Tibial artery (tissue), 4 donors: ENCODE data around the gene ALAS2.

Experiments
- DNase-seq, 2 donors: peaks; one replicate each; pipeline ENCODE4 v3.0.0-alpha.2; 2019
- H3K27ac ChIP-seq, 2 donors: fragments of 200-600 bp; sonication (generic) in 1 of 2; 1 replicate in 1 of 2; 2 replicates in 1 of 2; pipeline ENCODE4 v1.5.1; 2018 to 2019; ENCODE audit warnings: mild to moderate bottlenecking in 1 of 2
- H3K27me3 ChIP-seq, 2 donors: fragments of 200-600 bp; sonication (generic) in 1 of 2; one replicate each; pipeline versions ENCODE4 v1.5.1 to v1.6.0; 2016 to 2019
- H3K36me3 ChIP-seq, 3 donors: fragments of 200-600 bp; sonication (generic) in 2 of 3; one replicate each; pipeline ENCODE4 v1.5.1; 2016 to 2019; ENCODE audit warnings: mild to moderate bottlenecking in 2 of 3
- H3K4me1 ChIP-seq, 4 donors: fragments of 200-600 bp; sonication (generic) in 2 of 4; 1 replicate in 3 of 4; 2 replicates in 1 of 4; pipeline ENCODE4 v1.5.1; 2016 to 2019
- H3K4me3 ChIP-seq, 2 donors: fragments of 200-600 bp; sonication (generic) in 1 of 2; 1 replicate in 1 of 2; 2 replicates in 1 of 2; pipeline ENCODE4 v1.5.1; 2018 to 2019; ENCODE audit warnings: mild to moderate bottlenecking in 2 of 2
- H3K9me3 ChIP-seq, 3 donors: fragments of 200-600 bp; sonication (generic) in 1 of 3; one replicate each; pipeline ENCODE4 v1.5.1; 2016 to 2019
- intact Hi-C: fragments of 100-400 bp; cut with DNase I; formaldehyde crosslinking; loops from one replicate; pipeline ENCODE4 v1.15.0; 2023; ENCODE audit warnings: low total_unique reads
- TF ChIP-seq, protein P1 (sequence below), 2 experiments: fragments of 200-600 bp in 1 of 2; fragments of 450-650 bp in 1 of 2; IDR thresholded peaks; one replicate each; pipeline ENCODE4 v1.5.1; 2017 to 2019; ENCODE audit warnings: antibody characterized with exemption in 2 of 2, mild to moderate bottlenecking in 1 of 2, moderate library complexity in 1 of 2

The ALAS2 gene

DNA sequence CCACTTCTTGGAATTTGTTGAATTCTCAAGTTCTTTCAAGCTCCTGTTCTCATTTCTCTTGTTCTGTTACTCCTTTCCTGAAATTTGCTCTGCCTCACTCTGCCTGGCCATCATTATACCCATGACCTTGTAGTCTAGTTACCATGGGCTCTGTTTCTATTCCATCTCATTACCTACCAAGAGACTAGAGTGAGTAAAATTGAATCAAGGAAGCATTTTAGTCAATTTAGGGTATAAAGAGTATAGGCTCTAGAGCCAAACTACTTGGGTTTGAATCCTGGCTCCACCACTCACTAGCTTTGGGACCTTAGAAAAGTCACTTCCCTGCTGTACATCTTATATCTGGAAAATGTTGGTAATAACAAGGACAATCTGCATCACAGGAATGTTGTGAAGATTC, 2.2 kb downstream of the ALAS2 start:
- Histone ChIP-seq H3K27me3 (no peaks in the 10 kb centered on the region), H3K27ac (no peak overlapping the region), H3K4me3 (no peak overlapping the region), H3K36me3 (no peaks in the 10 kb centered on the region), H3K4me1 (no peaks in the 10 kb centered on the region), H3K9me3 (no peaks in the 10 kb centered on the region)
- TF ChIP-seq, protein P1, sequence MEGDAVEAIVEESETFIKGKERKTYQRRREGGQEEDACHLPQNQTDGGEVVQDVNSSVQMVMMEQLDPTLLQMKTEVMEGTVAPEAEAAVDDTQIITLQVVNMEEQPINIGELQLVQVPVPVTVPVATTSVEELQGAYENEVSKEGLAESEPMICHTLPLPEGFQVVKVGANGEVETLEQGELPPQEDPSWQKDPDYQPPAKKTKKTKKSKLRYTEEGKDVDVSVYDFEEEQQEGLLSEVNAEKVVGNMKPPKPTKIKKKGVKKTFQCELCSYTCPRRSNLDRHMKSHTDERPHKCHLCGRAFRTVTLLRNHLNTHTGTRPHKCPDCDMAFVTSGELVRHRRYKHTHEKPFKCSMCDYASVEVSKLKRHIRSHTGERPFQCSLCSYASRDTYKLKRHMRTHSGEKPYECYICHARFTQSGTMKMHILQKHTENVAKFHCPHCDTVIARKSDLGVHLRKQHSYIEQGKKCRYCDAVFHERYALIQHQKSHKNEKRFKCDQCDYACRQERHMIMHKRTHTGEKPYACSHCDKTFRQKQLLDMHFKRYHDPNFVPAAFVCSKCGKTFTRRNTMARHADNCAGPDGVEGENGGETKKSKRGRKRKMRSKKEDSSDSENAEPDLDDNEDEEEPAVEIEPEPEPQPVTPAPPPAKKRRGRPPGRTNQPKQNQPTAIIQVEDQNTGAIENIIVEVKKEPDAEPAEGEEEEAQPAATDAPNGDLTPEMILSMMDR (IDR thresholded peaks at IDR 0.05), result no peak
- intact Hi-C loops, result no loop called here
- DNase-seq, result no peak

DNA sequence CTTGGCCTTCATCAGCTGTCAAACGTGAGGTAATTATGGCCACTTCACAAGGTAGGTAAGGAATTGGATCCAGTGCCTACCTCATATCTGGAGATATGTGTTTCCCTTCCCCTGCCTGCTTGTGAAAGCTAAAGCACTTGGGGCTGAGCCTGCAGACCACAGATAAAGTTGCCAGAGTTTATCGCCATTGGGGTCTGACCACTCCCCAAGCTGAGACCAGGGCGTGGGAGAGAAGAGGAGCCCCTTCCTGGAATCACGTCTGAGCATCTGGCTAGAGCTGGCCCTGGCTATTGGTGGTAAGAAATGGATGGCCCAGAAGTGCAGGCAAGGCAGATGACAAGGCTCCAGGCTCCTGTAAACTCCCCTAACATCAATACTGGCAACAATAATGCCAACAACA, 2.7 kb downstream of the ALAS2 start:
- no peak overlapping the region for H3K27ac ChIP-seq
- intact Hi-C loops, result no loop called here
- no peaks in the 10 kb centered on the region for H3K27me3 ChIP-seq
- no peak for DNase-seq
- TF ChIP-seq, protein P1 (IDR thresholded peaks at IDR 0.05), result no peak
- H3K4me3 ChIP-seq, result no peak overlapping the region
- no peaks in the 10 kb centered on the region for H3K4me1 ChIP-seq
- H3K9me3 ChIP-seq, result no peaks in the 10 kb centered on the region
- no peaks in the 10 kb centered on the region for H3K36me3 ChIP-seq

DNA sequence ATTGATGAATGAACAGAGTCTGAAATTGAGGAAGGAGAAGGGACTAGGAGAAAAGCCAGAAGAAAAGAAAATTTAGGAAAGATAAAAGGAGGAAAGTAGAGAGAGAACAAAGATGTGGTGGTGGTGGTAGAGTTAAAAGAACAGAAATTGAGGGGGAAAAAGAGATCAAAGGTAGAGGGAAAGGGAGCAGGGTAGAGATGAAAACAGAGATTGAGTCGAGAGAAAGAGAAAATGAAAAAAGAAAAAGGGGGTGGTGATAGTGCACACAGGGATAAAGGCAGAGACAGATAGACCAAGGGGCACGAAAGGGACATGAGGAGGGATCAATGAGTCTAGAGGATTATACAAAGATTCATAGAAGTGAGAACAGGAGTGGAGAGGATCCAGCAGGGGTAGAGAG, 3.9 kb downstream of the ALAS2 start:
- H3K9me3 ChIP-seq, result no peaks in the 10 kb centered on the region
- no peaks in the 10 kb centered on the region for H3K4me1 ChIP-seq
- H3K36me3 ChIP-seq, result no peaks in the 10 kb centered on the region
- TF ChIP-seq, protein P1 (IDR thresholded peaks at IDR 0.05), result no peak
- intact Hi-C loops, result no loop called here
- H3K27me3 ChIP-seq, result no peaks in the 10 kb centered on the region
- no peak overlapping the region for H3K27ac ChIP-seq
- no peak for DNase-seq
- no peak overlapping the region for H3K4me3 ChIP-seq

DNA sequence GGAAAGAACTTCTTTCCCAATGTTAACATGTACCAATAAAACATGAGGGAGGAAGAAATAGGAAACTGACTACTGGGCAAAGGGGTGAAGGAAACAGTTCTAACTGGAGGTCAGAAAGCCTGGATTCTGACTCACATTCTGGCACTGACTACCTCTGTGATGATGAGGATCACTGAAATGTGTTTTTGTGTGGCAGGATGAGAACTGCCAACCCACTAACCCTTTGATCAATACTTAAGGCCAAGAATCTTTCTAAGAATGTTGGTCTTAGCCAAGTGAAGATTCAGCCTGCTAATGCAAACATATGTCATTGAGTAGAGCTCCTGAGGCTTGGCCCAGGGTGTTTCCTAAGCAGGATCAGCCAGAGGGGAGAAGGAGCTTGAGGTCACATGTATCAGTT, 4.6 kb downstream of the ALAS2 start:
- no peak for DNase-seq
- Histone ChIP-seq H3K9me3 (no peaks in the 10 kb centered on the region), H3K27ac (no peak overlapping the region), H3K27me3 (no peaks in the 10 kb centered on the region), H3K36me3 (no peaks in the 10 kb centered on the region), H3K4me3 (no peak overlapping the region), H3K4me1 (no peaks in the 10 kb centered on the region)
- intact Hi-C loops, result no loop called here
- TF ChIP-seq, protein P1 (IDR thresholded peaks at IDR 0.05), result no peak

DNA sequence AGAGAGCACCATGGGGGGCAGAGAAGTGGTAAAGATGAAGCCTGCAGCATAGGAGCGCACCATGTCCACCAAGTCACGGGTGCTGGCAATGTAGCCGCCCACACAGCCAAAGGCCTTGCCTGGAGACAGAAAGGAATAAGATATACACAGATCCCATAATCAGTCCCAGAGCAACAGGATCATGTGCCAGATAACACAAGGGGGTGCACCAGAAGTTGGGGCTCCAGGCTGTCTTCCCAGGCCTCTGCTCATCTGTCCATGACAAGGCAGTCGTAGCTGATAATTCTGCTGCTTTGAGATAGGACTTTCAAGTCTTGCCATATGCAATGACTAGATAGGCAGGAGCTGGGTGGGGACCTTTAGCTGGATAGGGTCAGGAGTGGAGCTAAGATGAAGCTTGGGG, 15.9 kb downstream of the ALAS2 start:
- TF ChIP-seq, protein P1 (IDR thresholded peaks at IDR 0.05), result no peak
- DNase-seq, result no peak
- Histone ChIP-seq H3K4me3 (no peak overlapping the region), H3K36me3 (no peaks in the 10 kb centered on the region), H3K27me3 (no peaks in the 10 kb centered on the region), H3K9me3 (no peaks in the 10 kb centered on the region), H3K27ac (no peak overlapping the region), H3K4me1 (no peaks in the 10 kb centered on the region)
- intact Hi-C loops, result no loop called here

DNA sequence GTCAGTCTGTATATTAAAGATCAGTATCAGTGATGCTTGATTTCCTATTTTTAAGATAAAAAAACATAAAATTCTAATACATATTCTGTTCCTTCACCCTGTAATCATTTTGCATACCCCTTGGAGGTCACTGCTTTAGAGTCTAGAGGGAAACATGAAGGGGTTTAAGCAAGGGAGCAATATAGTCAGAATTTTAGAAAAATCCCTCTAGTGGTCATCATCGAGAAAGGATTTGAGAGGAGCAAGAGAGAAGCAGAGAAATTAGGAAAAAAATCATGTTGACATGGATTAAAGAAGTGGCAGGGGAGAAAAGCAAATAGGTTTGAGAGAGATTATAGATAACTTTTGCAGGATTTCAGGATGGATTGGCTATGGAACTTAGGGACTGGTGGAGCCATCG, 19.5 kb downstream of the ALAS2 start:
- no peak for DNase-seq
- intact Hi-C loops, result no loop called here
- TF ChIP-seq, protein P1 (IDR thresholded peaks at IDR 0.05), result no peak

More for the DNA sequence above, 19.5 kb downstream of the ALAS2 start:
- H3K4me3 ChIP-seq, result no peak overlapping the region
- H3K36me3 ChIP-seq, result peaks cover 0 to 11% (median 6%) of the 10 kb centered on the region in 3 donors
- H3K27ac ChIP-seq, result no peak overlapping the region
- peaks cover 0 to 14% (median 5%) of the 10 kb centered on the region in 4 donors for H3K4me1 ChIP-seq
- no peaks in the 10 kb centered on the region for H3K27me3 ChIP-seq
- H3K9me3 ChIP-seq, result no peaks in the 10 kb centered on the region
